DOHH2 (cell line): ENCODE data around the gene DGUOK.

Experiments
- H3F3A ChIP-seq: fragments of 200-600 bp; sonication (generic), shearing (Covaris generic); 2 replicates; pipeline ENCODE4 v1.6.0; 2016; ENCODE audit warnings: antibody characterized with exemption, mild to moderate bottlenecking; ENCODE audit not compliant: control insufficient read depth, insufficient read depth
- H3K27ac ChIP-seq: fragments of 200-600 bp; sonication (generic); 2 replicates; pipeline ENCODE4 v1.5.1; 2014; ENCODE audit warnings: low read depth, mild to moderate bottlenecking, low read length, moderate library complexity
- H3K27me3 ChIP-seq: fragments of 200-600 bp; sonication (generic); 2 replicates; pipeline ENCODE4 v1.6.1; 2014; ENCODE audit warnings: mild to moderate bottlenecking, low read length, mixed read lengths; ENCODE audit not compliant: control insufficient read depth
- H3K36me3 ChIP-seq: fragments of 200-600 bp; sonication (generic); 2 replicates; pipeline ENCODE4 v1.6.1; 2014; ENCODE audit warnings: mild to moderate bottlenecking, low read length, moderate library complexity, mixed read lengths; ENCODE audit not compliant: control insufficient read depth
- H3K4me1 ChIP-seq: fragments of 200-600 bp; sonication (generic); 2 replicates; pipeline ENCODE4 v1.6.1; 2014; ENCODE audit warnings: mild to moderate bottlenecking, low read length, mixed read lengths; ENCODE audit not compliant: control insufficient read depth
- H3K4me2 ChIP-seq: fragments of 200-600 bp; sonication (generic); 2 replicates; pipeline ENCODE4 v1.6.0; 2014; ENCODE audit warnings: mild to moderate bottlenecking, low read length, moderate library complexity
- H3K4me3 ChIP-seq: fragments of 200-600 bp; sonication (generic); 2 replicates; pipeline ENCODE4 v1.5.1; 2014; ENCODE audit warnings: mild to moderate bottlenecking, low read length, mixed read lengths
- H3K79me2 ChIP-seq: fragments of 200-600 bp; sonication (generic); 2 replicates; pipeline ENCODE4 v1.6.1; 2014; ENCODE audit warnings: mild to moderate bottlenecking, low read length, mixed read lengths; ENCODE audit not compliant: control insufficient read depth
- H3K9me2 ChIP-seq: fragments of 200-600 bp; sonication (generic); replicated peaks from 2 replicates; pipeline ENCODE4 v1.6.1; 2014; ENCODE audit warnings: mild to moderate bottlenecking, low read length, mixed read lengths; ENCODE audit not compliant: control insufficient read depth
- H3K9me3 ChIP-seq: fragments of 200-600 bp; sonication (generic); 2 replicates; pipeline ENCODE4 v1.6.1; 2014; ENCODE audit warnings: antibody characterized with exemption, low read length, mixed read lengths; ENCODE audit not compliant: control insufficient read depth, insufficient read depth
- H4K20me1 ChIP-seq: fragments of 200-600 bp; sonication (generic); 2 replicates; pipeline ENCODE4 v1.6.0; 2014; ENCODE audit warnings: low read depth, mild to moderate bottlenecking, antibody characterized with exemption, low read length, moderate library complexity; ENCODE audit not compliant: control insufficient read depth, insufficient read depth
- CTCF ChIP-seq: fragments of 200-600 bp; sonication (generic); IDR thresholded peaks from one replicate; pipeline ENCODE4 v1.5.1; 2014; ENCODE audit warnings: antibody characterized with exemption, mild to moderate bottlenecking, low read depth, low read length; ENCODE audit not compliant: poor library complexity, severe bottlenecking
- EZH2phosphoT487 ChIP-seq: fragments of 200-600 bp; sonication (generic); IDR thresholded peaks from 2 replicates; pipeline ENCODE4 v1.6.1; 2017; ENCODE audit warnings: borderline replicate concordance, mild to moderate bottlenecking, antibody characterized with exemption, low read length, moderate library complexity, mixed read lengths

Gene DGUOK

DNA sequence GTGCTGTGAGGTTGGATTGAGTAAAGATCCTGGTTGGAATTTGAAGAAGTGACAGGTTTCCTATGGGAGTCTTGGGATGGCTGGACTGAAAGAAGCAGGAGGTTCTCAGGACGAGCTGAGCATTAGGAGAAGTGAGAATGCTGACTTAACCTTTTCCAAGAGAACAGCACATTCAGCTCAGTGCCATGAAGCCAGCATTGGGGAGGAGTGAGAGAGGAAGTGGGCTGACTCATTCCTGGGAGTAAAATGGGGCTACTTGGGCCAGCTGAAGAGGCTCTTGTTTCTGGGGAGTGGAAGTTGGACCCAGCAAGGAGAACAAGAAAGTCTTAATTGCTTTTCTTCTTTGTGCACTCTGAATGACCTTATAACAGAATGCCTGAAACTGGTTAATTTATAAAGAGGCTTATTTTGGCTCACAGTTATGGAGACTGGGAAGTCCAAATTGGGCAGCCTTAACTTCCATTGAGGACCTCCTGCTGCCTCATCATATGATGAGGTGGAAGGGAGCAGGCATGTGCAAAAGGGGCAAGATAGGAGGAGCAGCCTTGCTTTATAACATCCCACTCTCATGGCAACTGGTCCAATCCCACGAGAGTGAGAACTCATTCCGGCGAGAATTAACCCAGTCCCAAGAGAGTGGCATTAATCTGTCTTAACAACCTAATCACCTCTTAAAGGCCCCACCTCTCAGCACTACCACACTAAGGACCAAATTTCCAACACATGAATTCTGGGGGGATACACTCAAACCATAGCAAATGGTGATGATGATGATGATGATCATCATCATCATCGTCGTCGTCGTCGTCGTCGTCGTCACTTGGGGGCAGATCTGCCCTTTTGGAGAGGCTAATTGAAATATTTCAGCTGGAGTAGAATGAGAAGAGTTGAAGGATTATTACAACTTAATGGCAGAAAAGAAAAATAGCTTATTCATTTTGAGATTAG is 26.1 kb downstream of the DGUOK start:
- no peaks in the 10 kb centered on the region for H3K79me2 ChIP-seq
- H3K4me1 ChIP-seq: no peaks in the 10 kb centered on the region
- TF ChIP-seq EZH2phosphoT487: no peak
- TF ChIP-seq CTCF: no peak
- H3K4me3 ChIP-seq: no peak overlapping the region
- H3K27ac ChIP-seq: no peak overlapping the region
- H3F3A ChIP-seq: no peaks in the 10 kb centered on the region
- H3K27me3 ChIP-seq: no peaks in the 10 kb centered on the region
- no peaks in the 10 kb centered on the region for H3K9me3 ChIP-seq
- peaks cover 93% of the 10 kb centered on the region for H3K36me3 ChIP-seq
- H3K4me2 ChIP-seq: no peak overlapping the region
- H4K20me1 ChIP-seq: peaks cover 5% of the 10 kb centered on the region; the same call in 1 of the 2 replicates
- H3K9me2 ChIP-seq: no peaks in the 10 kb centered on the region

DNA sequence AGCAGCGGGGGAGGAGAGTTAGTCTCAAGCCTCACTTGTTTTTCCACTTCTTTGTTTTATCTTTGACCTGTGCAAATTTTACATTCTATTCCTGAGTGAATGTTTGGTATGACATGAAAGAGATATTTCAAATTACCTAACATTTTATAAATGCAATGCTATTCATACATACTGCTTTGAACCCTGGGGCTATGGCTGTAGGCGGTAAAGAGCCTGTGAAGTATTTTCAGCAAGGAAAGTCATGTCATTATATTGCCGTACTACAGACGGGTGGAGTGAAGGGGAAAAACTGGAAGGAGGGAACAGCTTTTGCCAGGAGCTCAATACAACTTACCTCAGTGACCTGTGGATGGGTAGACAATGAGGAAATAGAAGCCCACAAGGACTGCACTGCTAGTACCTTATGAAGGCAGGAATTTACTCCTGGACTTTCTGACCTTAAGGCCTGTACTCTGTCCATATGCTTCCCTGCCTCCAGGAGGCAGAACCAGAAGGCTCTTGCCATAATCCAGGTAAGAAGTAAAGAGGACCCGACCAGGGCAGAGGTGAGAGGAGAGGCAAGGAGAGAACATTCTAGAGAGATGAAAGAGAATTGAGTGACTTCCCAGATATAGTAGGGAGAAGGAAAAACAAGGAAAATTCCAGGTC is 29.7 kb downstream of the DGUOK start:
- no peak for TF ChIP-seq CTCF
- TF ChIP-seq EZH2phosphoT487: no peak
- Histone ChIP-seq H3F3A (no peaks in the 10 kb centered on the region; the same call in 1 of the 2 replicates), H3K4me1 (no peaks in the 10 kb centered on the region), H3K27me3 (no peaks in the 10 kb centered on the region), H3K4me3 (no peak overlapping the region), H3K79me2 (no peaks in the 10 kb centered on the region), H3K9me2 (no peaks in the 10 kb centered on the region), H3K27ac (no peak overlapping the region), H3K36me3 (peaks cover 78% of the 10 kb centered on the region), H4K20me1 (peaks cover 5% of the 10 kb centered on the region; the same call in 1 of the 2 replicates), H3K4me2 (no peak overlapping the region), H3K9me3 (no peaks in the 10 kb centered on the region)

- Histone ChIP-seq H3K27ac (no peak overlapping the region), H3K4me3 (no peak overlapping the region), H3F3A (no peaks in the 10 kb centered on the region; the same call in 1 of the 2 replicates), H3K9me2 (no peaks in the 10 kb centered on the region), H3K4me2 (no peak overlapping the region), H3K9me3 (no peaks in the 10 kb centered on the region), H3K4me1 (peaks cover 7% of the 10 kb centered on the region; the same call in 1 of the 2 replicates), H4K20me1 (no peaks in the 10 kb centered on the region), H3K27me3 (no peaks in the 10 kb centered on the region), H3K36me3 (peaks cover 34% of the 10 kb centered on the region), H3K79me2 (no peaks in the 10 kb centered on the region)
- TF ChIP-seq CTCF (no peak), EZH2phosphoT487 (no peak)
Observed at GRCh38 chr2:73961274-73961673, 34.6 kb downstream of the DGUOK start.
